Fibroblast of the aortic adventitia (primary cell): Measurements from ENCODE around the gene FAIM2. TPM values are rescaled to one million over a fixed set of nuclear protein-coding genes. Genes with fewer than 3 reads are reported as not detected.
A peak's percentile ranks its signal among the peaks of the same experiment; 100 is the strongest.

Experiments
- DNase-seq: peaks from one replicate; pipeline ENCODE4 v3.0.0-alpha.2; 2010; ENCODE audit warnings: low read depth
- H3K4me3 ChIP-seq: 2 replicates; pipeline ENCODE4 v1.5.1; 2011; ENCODE audit warnings: low read depth, mild to moderate bottlenecking, control low read depth, low read length, moderate library complexity
- total RNA-seq: library from RNA; depleted of rRNA; stranded (reverse); fragments of >200 nt; gene quantifications from 2 replicates; pipeline ENCODE4 v1.2.3, GENCODE V29; 2012; ENCODE audit warnings: low replicate concordance
- TF ChIP-seq, protein P1 (sequence below): IDR thresholded peaks from 2 replicates; pipeline ENCODE4 v1.5.1; 2011; ENCODE audit warnings: mild to moderate bottlenecking, low read length, control low read depth, inconsistent platforms; ENCODE audit not compliant: insufficient read depth

The FAIM2 gene
- total RNA-seq, 1 donor, result 12.9 TPM

DNA sequence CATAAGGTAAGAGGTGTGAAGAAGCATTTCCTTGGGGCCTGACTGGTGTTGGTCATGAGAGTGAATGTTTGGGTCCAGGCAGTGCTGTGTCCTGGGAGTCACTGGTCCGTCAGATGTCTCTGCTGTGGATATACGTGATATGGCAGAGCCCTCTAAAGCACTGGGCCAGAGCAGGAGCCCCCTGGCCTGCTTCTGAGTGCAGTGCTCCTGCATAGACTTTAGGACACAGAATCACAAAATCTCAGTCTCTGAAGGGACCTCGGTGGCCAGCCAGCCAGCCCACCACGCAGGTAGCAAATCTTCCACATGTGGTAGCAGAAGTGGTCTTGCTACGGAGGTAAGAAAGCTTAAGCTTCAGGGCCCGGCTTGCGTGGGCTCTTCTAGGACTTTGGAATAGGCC is 28.3 kb upstream of the FAIM2 start:
- no peak overlapping the region for H3K4me3 ChIP-seq
- no peak for DNase-seq
- TF ChIP-seq, protein P1, sequence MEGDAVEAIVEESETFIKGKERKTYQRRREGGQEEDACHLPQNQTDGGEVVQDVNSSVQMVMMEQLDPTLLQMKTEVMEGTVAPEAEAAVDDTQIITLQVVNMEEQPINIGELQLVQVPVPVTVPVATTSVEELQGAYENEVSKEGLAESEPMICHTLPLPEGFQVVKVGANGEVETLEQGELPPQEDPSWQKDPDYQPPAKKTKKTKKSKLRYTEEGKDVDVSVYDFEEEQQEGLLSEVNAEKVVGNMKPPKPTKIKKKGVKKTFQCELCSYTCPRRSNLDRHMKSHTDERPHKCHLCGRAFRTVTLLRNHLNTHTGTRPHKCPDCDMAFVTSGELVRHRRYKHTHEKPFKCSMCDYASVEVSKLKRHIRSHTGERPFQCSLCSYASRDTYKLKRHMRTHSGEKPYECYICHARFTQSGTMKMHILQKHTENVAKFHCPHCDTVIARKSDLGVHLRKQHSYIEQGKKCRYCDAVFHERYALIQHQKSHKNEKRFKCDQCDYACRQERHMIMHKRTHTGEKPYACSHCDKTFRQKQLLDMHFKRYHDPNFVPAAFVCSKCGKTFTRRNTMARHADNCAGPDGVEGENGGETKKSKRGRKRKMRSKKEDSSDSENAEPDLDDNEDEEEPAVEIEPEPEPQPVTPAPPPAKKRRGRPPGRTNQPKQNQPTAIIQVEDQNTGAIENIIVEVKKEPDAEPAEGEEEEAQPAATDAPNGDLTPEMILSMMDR, result no peak

DNA sequence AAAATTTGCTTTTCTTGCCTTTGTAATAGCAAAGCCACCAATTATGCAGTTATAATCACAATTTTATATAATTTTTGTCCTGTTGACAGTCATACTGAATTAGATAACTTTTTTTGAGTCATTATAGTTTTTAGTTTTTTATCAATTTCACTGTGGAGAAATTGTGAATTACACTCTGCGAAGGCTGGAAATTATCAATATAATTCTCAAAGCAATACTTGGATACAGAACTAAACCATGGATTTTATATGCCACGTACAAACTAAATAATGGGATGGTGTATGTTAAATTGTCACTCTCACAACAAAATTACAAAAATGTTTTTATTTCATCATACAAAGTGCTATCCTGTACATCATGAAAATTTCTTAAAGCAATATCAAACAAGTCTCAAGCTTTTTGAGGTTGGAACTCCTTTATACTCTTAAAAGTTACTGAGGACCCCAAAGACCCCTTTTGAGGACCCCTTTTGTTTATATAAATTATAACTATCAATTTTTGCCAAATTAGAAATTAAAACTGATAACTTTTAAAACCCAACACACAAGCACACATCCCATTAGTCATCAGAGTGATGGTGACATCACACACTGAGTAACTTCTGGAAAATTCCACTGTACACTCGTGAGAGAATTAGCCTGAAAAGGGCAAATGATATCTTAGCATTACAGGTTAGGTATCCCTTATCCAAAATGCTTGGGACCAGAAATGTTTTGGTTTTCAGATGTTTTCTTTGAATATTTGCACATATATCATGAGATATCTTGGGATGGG is 27.0 kb upstream of the FAIM2 start:
- TF ChIP-seq, protein P1, result no peak
- no peak overlapping the region for H3K4me3 ChIP-seq
- DNase-seq, result peak; percentile 67

DNA sequence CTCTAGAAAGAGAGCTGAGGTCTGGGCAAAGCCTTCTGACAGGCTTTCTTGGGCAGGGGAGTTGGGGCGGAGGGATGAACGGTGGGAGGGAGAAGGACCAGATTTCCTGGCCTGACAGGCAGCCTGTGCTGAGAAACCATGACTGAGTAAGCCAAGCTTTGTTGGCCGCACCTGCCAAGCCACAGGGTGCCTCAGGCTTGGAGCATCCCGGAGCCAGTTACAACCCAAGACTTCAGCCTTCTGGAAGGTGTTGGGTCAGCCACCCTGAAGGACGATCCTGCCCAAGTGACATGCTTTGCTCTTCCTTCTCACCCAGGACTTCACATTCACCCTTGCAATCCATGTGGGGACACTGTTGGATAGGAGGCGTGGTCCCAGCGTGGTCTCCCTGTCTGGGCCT is 25.9 kb upstream of the FAIM2 start:
- TF ChIP-seq, protein P1, result no peak
- DNase-seq, result no peak
- no peak overlapping the region for H3K4me3 ChIP-seq

DNA sequence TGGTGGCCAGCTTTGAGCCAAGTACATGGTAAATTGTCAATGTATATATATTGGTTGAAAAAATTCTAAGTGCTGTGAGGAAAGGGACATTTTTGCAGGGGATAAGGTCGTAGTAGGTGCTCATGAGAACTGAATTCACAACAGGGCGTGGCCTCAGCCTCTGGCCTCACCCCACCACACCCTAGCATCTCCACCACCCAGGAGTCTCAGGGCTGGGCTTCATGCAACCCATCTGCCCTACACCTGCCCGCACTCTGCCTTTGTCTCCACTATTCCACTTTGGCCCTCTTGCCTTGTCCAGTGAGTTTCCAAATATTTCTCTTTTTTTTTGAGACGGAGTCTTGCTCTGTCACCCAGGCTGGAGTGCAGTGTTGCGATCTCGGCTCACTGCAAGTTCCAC is 24.8 kb upstream of the FAIM2 start:
- DNase-seq, result no peak
- TF ChIP-seq, protein P1, result no peak
- no peak overlapping the region for H3K4me3 ChIP-seq

DNA sequence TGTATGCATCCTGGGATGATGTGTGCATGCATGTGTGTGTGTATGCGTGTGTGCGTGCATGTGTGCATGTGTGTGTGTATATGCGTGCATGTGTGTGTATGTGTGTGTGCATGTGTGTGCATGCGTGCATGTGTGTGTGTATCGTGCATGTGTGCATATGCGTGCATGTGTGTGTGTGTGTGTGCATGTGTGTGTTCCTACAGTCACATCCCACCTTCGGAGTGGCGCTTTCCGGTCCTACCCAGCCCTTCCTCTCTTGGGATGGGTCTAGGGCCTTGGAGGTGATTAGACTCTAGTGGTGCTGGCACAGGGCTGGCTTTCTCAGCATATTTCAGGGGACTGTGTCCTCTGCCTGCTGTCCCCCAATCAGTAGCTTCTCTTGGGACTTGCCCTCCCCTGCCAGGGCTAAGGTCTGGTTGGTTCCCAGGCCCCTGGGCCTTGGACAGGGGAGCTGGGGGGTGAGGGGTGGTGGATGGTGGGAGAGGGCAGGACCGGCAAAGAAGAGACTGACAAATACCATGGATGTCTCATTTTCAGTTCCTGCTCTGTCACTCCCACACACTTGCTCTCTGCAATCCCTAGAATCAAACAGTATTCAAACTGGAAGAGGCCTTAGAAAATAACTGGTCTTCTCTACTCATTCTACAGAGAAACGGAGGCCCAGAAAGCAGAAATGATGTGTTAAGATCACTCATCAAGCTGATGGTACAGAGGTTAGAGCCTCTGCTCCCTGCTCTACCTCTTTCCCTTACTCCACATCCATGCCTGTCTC is 21.9 kb upstream of the FAIM2 start:
- DNase-seq, result no peak
- TF ChIP-seq, protein P1, result no peak
- no peak overlapping the region for H3K4me3 ChIP-seq

DNA sequence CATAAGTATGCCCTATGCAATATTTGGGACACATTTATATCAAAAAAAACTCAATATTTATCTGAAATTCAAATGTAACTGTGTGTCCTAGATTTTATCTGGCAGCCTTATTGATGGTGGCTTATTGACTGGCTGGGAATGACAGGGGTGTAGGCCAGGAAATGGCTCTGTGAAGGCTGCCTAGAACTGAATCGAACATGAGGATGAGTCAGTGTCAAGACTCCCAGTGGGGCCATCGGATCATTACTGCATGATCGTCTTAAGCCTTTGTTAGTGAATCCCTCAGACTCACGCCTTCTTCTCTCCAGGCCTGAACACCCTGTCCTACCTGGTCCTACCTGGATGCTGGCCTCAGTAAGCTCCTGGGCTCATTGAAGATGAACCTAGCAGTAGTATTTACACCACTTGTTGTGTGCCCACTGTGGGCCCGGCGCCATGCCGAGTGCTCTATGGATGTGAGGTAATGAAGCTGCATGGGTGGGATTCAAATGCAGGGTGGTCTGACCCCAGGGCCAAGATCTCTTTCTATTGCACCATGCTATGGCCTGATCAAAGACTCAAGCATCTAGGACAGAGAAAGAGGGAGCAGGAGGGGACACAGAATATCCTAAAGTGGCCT is 21.0 kb upstream of the FAIM2 start:
- DNase-seq, result no peak
- TF ChIP-seq, protein P1, result no peak
- no peak overlapping the region for H3K4me3 ChIP-seq
